OCI-LY3 (cell line): ENCODE data around the gene ANAPC15.

ENCODE experiments used
- H2AFZ ChIP-seq: fragments of 200-600, 300-600 bp; shearing (Covaris generic); 2 replicates; pipeline ENCODE4 v1.6.0; 2014; ENCODE audit warnings: antibody characterized with exemption, low read depth, low read length
- H3K27ac ChIP-seq: fragments of 200-600, 300-600 bp; sonication (generic); 2 replicates; pipeline ENCODE4 v1.5.1; 2014; ENCODE audit warnings: mild to moderate bottlenecking, low read length, moderate library complexity, mixed read lengths
- H3K27me3 ChIP-seq: fragments of 200-600, 300-600 bp; sonication (generic); 2 replicates; pipeline ENCODE4 v1.6.1; 2014; ENCODE audit warnings: low read depth, low read length, mixed read lengths
- H3K36me3 ChIP-seq: fragments of 200-600, 300-600 bp; sonication (generic); replicated peaks from 2 replicates; pipeline ENCODE3; 2014; ENCODE audit warnings: low read depth, low read length, mixed read lengths
- H3K4me1 ChIP-seq: fragments of 300-600, 200-600 bp; sonication (generic); 2 replicates; pipeline ENCODE4 v1.6.1; 2014; ENCODE audit warnings: low read length, mixed read lengths
- H3K4me2 ChIP-seq: fragments of 200-600, 300-600 bp; sonication (generic); 2 replicates; pipeline ENCODE4 v1.6.1; 2014; ENCODE audit warnings: low read length, mixed read lengths
- H3K4me3 ChIP-seq: fragments of 300-600, 200-600 bp; sonication (generic); 2 replicates; pipeline ENCODE4 v1.5.1; 2014; ENCODE audit warnings: antibody characterized with exemption, mild to moderate bottlenecking, low read length, moderate library complexity
- H3K79me2 ChIP-seq: fragments of 300-600, 200-600 bp; shearing (Covaris generic); 2 replicates; pipeline ENCODE4 v1.6.1; 2014; ENCODE audit warnings: mild to moderate bottlenecking, low read length, mixed read lengths
- H3K9ac ChIP-seq: fragments of 300-600, 200-600 bp; shearing (Covaris generic); 2 replicates; pipeline ENCODE4 v1.6.0; 2014; ENCODE audit warnings: mild to moderate bottlenecking, low read length, moderate library complexity
- H3K9me3 ChIP-seq: fragments of 200-600, 300-600 bp; shearing (Covaris generic); 2 replicates; pipeline ENCODE4 v1.6.1; 2014; ENCODE audit warnings: low read length, mixed read lengths; ENCODE audit not compliant: insufficient read depth
- H4K20me1 ChIP-seq: fragments of 200-600, 300-600 bp; sonication (generic); 2 replicates; pipeline ENCODE4 v1.6.1; 2016; ENCODE audit warnings: low read length, mixed read lengths; ENCODE audit not compliant: insufficient read depth
- CTCF ChIP-seq: fragments of 200-600, 300-600 bp; sonication (generic); IDR thresholded peaks from 2 replicates; pipeline ENCODE4 v1.5.1; 2014; ENCODE audit warnings: antibody characterized with exemption, low read length, low read depth
- EZH2phosphoT487 ChIP-seq: fragments of 200-600 bp; shearing (Covaris generic); IDR thresholded peaks from 2 replicates; pipeline ENCODE4 v1.6.1; 2018; ENCODE audit warnings: antibody characterized with exemption, mixed run types, low read depth

ANAPC15 gene

GRCh38 chr11:72119198-72119597, 6.7 kb upstream of the ANAPC15 start:
- no peak overlapping the region for H3K9ac ChIP-seq
- no peaks in the 10 kb centered on the region for H3K79me2 ChIP-seq
- no peaks in the 10 kb centered on the region for H3K4me1 ChIP-seq
- no peaks in the 10 kb centered on the region for H3K36me3 ChIP-seq
- TF ChIP-seq EZH2phosphoT487, result no peak
- no peaks in the 10 kb centered on the region for H4K20me1 ChIP-seq
- no peaks in the 10 kb centered on the region for H3K9me3 ChIP-seq
- H2AFZ ChIP-seq, result no peak overlapping the region
- no peaks in the 10 kb centered on the region for H3K27me3 ChIP-seq
- H3K27ac ChIP-seq, result no peak overlapping the region
- H3K4me3 ChIP-seq, result no peak overlapping the region
- H3K4me2 ChIP-seq, result no peak overlapping the region

- Histone ChIP-seq H3K4me2 (no peak overlapping the region), H3K27ac (no peak overlapping the region), H4K20me1 (no peaks in the 10 kb centered on the region), H3K9ac (no peak overlapping the region), H3K9me3 (no peaks in the 10 kb centered on the region), H2AFZ (no peak overlapping the region), H3K36me3 (no peaks in the 10 kb centered on the region), H3K79me2 (0 out of 2 replicates have a peak, but pooled peaks cover 3% of the 10 kb centered on the region), H3K27me3 (no peaks in the 10 kb centered on the region), H3K4me1 (peaks cover 13% of the 10 kb centered on the region), H3K4me3 (no peak overlapping the region)
- no peak for TF ChIP-seq CTCF
- no peak for TF ChIP-seq EZH2phosphoT487
Observed at GRCh38 chr11:72116019-72116755, 3.7 kb upstream of the ANAPC15 start.

DNA sequence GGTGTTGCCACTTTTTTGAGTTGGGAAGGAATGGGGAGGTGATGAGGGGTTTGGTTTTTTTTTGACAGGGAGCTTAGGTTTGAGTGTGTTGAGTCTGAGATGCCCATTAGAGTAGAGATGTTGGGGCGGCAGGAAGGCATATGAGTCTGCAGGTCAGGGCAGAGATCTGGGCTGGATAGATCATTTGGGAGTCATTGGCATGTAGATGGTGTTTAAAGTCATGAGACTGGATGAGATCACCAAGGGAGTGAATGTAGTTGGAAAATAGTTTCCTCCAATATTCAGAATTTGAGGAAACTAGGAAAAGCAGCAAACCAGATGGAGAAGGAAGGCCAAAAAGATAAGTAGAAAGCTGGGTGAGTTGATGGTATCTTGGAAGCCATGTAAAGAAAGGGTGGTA, 2.1 kb upstream of the ANAPC15 start:
- Histone ChIP-seq H3K27ac (no peak overlapping the region), H3K4me1 (peaks cover 15% of the 10 kb centered on the region), H3K4me2 (no peak overlapping the region), H2AFZ (no peak overlapping the region), H4K20me1 (no peaks in the 10 kb centered on the region), H3K36me3 (peaks cover 3% of the 10 kb centered on the region), H3K4me3 (no peak overlapping the region), H3K9ac (no peak overlapping the region), H3K79me2 (0 out of 2 replicates have a peak, but pooled peaks cover 3% of the 10 kb centered on the region), H3K27me3 (no peaks in the 10 kb centered on the region), H3K9me3 (no peaks in the 10 kb centered on the region)
- TF ChIP-seq EZH2phosphoT487 (no peak), CTCF (no peak)

GRCh38 chr11:72112978-72113808, 698 bp upstream of the ANAPC15 start:
- Histone ChIP-seq H3K9ac (peak overlapping the region; percentile 88), H3K79me2 (0 out of 2 replicates have a peak, but pooled peaks cover 3% of the 10 kb centered on the region), H3K4me2 (peak overlapping the region; percentile 91), H3K27me3 (no peaks in the 10 kb centered on the region), H3K4me3 (peak overlapping the region; percentile 87), H3K27ac (peak overlapping the region; percentile 85), H2AFZ (peak overlapping the region; percentile 90), H3K36me3 (peaks cover 3% of the 10 kb centered on the region), H3K9me3 (no peaks in the 10 kb centered on the region), H4K20me1 (no peaks in the 10 kb centered on the region), H3K4me1 (peaks cover 15% of the 10 kb centered on the region)
- TF ChIP-seq EZH2phosphoT487, result no peak
- no peak for TF ChIP-seq CTCF
